GM19193 (cell line): ENCODE results near the gene COL28A1.

Experiments used
- POLR2A ChIP-seq: IDR thresholded peaks from 4 replicates; pipeline ENCODE4 v1.6.1; 2011; ENCODE audit not compliant: insufficient read depth, insufficient read length; ENCODE audit errors: extremely low read depth

Gene COL28A1

DNA sequence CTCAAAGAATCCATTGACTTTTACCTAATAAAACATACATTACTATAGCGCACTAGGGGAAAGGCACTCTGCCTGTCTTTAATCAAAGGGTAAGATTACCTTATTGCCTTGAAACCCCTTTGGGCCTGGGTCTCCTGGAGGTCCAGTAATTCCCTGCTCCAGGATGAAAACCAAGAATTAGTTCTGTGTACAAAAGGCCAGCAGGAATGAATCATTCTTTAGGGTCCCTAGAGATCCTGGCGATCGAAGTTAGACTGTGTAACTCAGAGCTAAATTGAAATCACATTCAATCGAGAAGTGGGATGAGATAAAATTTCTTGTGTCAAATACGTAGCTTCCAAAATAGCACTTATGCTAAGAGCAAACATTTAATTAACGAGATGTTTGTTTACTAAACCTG is 29.8 kb downstream of the COL28A1 start:
- TF ChIP-seq POLR2A, result no peak

DNA sequence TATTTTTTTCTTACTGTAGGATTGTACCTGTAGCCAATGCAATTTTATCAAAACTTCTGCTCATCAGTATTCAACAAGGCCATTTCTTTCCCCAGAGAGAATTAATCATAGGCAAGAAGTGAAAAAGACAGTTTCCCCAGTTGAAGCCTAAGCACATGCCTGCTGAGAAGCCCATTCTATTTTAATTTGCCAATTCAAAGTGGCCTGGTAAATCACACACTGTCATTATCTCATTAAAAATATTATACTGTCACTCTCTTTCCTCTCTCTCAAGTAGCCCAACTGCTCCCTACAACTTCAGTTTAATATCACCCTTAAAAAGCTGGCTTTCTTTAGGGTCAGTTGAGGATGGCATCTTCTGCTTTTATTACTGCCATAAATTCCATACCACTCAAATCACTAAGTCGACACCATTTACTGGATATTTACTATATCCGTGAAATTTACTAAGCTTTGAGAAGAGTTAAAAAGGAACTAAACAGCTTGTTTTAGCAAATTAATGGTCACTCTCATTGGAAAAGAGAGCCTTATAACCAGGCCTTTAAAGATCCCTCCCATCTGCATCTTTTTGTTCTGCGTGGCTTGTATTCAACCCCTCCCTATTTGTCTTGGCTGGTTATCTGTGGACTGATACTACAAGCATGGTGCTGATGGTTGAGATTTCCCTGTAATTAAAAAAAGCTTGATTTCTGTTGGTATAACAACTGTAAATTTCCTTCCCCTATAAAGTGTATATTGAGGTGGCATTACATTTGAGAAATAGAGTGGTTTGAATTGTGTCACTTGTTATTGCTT is 30.6 kb downstream of the COL28A1 start:
- no peak for TF ChIP-seq POLR2A

DNA sequence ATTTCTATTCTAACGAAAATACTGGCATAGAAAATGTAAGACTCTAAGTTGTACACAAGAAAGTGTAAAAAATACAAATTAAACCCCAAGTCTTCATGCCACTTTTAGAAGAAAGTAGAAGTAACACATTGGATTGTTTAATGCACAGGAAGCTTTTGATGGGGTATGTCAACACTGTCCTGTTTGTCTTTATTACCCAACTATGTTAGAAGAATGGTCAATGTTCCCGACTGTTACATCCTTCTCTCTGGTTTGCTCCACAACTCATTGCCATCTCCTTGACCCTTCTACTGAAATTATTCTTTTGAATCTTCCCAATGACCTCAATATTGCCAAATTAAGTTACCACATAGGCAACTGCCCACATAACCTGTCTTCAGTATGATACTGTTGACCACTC is 35.8 kb downstream of the COL28A1 start:
- TF ChIP-seq POLR2A, result no peak

DNA sequence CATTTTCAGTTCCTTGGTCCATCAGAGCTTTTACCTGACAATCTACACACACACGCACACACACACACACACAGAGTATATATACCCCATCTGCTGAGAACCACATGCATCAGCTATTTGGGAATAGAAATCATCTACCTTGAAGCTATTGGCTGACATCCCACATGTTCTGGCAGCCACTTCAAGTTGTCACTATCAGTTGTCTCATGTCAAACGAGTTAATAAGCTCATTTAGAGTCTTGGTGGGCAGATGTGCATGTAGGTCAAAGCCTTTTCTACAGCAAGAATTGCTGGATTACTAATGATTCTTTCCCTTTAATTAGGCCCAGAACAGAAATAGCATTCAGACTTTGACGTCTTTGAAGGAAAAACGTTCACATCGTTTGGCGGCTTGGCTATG is 36.8 kb downstream of the COL28A1 start:
- TF ChIP-seq POLR2A, result no peak

DNA sequence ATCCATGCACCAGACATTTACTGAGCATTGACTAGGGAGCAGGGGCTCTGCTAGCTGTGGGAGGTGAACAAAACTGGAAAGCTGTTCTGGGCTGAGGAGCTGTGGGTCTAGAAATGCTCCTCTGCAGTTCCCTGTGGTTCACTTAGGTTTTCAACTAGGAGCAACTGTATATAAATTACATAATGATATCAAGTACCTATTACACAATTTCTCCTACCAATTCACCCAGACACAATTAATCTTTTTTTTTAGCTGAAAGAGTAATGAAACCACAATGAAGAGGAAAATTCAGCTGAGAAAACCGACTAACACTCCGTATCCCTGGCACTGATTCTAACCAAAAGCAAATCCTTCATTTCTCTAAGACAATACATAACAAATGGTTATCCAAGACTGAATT is 39.4 kb downstream of the COL28A1 start:
- no peak for TF ChIP-seq POLR2A

DNA sequence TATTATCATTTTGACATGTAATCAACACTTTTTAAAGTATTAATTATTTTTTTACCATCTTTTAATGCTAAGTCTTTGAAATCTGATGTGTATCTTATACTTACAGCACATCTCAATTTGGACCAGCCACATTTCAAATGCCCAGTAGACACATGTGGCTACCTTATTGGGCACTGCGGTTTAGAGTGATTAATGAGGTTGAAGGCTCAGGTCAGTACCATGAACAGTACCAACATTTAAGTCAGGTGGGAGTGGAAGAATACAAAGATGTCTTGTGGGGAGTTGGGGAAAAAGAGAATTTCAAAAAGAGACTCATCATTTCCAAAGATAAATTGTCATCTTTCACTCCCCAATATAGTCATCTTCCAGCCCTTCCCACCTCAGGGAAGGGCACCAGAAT is 40.5 kb downstream of the COL28A1 start:
- TF ChIP-seq POLR2A, result no peak

DNA sequence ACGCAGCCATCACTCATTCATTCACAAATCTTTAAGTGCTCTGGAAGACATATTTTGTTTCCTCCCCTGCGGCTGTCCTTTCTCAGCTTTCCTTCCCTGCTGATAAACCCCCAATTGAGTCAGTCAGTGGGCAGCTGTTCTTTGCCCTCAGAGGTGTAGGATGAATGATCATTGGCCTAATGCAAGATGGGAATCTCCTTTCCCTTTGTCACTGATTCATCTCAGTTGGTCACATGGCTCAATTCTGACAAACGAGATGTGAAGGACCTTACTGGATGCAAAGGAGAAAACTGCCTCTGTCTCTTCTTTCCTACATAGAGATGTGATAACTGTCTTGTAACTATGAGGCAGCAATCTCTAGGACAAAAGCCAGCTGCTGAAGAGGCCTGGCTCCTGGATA is 44.6 kb downstream of the COL28A1 start:
- no peak for TF ChIP-seq POLR2A

DNA sequence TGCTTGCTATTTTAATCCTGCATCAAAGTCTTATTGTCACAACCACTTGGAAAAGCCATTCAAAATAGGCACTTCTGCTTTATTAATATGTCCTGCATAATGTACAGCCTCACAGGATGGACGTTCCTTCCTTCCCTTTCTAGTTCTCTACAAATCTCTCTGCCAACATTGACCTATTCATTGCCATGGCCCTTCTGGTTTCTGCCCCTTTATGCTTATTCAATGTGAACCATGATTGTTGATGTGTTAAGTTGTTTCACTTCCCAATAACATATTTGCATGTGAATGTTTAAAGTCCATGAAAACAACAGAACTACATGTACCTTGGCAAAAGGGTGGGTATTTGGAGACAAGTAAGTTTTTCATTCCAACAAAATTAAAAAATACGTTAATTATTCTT is 45.7 kb downstream of the COL28A1 start:
- no peak for TF ChIP-seq POLR2A

DNA sequence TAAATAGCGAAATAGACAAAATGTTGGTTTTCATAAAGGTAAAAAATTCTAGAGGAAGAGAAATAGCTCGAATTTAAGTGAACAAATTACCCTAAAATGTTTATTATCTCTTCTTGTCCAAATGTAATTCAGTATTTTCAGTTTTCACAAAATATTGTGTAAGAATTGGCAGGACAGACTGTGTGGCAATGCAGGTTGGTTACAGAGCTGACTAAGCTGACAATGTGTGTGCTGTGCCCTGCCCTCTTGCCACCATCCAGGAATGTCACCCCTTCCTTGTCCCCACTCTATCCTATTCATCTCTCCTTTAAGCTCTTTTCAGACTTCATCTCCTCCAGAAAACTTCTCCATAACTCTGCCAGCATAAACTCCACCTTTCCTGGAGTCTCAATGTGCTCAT is 46.1 kb downstream of the COL28A1 start:
- TF ChIP-seq POLR2A, result no peak

DNA sequence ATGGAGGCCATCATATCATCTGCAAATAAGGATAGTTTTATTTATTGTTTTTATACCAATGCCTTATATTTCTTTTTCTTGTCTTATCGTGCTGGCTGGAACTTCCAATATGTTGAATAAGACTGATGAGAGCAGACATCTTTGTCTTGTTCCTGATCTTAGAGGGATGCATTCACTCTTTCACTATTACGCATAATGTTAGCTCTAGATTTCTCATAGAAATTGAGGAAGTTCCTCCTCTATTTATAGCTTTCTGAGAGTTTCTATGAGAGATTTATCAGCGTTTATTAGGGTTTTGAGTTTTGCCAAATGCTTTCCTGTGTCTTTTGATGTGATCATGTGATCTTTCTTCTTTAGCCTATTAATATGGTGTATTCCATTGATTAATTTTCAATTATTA is 49.3 kb downstream of the COL28A1 start:
- no peak for TF ChIP-seq POLR2A

DNA sequence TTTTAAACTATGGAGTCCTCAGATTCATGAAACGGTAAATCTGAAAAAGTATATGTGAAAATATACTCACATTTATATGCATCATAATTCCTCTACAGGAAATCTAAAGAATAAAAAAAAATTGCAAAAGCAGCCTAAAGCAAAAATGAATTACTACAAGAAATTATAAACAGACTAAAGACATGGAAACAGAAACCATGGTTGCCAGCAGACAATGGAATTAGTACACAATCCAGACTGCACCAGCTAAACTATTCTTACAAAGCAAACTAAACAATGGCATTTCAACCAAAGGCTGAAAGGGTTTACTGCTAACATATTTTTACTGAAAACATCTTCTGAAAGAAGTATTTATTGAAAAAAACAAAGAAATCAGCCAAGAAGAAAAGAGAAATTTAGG is 51.6 kb downstream of the COL28A1 start:
- TF ChIP-seq POLR2A, result no peak

DNA sequence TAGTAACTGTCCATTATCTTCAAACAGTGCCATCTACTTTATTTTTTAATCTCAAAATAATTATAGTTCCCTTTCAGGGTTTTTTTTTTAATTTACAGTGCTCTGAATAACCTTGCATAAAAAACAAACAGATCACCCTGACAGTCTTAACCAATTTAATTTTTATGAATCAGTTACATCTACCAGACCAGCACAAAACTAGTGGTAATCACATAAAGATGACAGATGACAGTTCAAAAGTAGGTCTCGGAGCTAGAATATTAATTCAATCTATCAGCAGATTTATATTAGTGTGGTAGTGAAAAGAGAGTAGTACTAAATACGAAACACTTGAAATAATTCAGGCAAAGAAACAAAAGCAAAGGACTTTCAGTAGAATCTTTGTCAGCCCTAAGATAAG is 53.9 kb downstream of the COL28A1 start:
- TF ChIP-seq POLR2A, result no peak

DNA sequence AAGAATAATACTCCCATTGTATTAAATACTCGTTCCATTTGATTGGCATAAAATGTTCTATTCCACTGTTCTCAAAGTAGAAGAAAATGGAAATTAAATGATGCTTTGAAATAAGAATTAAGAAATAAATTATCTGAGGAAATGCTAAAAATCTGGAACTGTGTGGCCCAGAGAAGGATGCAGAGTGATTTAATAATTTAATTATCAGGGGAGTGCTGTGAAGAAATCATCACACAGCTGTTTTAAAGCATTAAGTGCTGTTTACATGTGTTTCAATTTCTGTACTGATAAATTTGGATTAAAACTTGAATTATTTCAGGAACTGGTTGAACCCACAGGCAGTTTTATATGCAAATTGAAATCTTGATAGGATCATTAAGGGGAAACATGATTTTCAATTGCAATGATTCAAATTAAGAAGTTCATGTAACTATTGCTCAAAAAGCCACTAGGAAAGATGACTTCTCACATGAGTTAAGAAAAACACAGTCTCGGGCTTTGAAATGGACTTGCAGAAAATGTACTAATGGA is 56.3 kb downstream of the COL28A1 start:
- TF ChIP-seq POLR2A, result no peak

DNA sequence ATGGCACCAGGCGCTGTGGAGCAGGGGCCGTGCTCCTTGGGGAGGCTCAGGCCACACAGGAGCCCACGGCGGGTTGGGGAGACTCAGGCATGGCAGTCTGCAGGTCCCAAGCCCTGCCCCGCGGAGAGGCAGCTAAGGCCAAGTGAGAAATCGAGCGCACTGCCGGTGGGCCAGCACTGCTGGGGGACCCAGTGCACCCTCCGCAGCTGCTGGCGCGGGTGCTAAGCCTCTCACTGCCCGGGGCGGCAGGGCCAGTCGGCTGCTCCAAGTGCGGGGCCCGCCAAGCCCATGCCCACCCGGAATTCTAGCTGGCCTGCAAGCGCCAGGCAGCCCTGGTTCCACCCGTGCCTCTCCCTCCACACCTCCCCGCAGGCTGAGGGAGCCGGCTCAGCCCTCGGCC is 57.1 kb downstream of the COL28A1 start:
- no peak for TF ChIP-seq POLR2A

DNA sequence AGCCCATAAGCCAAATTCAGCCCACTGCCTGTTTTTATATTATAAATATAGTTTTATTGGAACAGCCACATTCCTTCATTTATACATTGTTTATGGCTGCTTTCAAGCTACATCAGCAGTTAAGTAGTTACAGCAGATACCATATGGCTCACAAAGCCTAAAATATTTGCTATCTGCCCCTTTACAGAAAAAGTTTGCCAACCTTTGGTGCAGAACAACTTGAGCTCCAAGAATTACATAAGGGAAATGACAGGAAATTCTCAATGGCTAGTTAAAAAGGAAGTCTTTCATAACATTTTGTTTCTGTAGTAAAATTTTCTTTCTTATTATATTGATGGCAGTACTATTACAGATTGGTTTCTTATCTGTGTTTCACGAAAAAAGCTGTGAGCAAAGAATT is 59.3 kb downstream of the COL28A1 start:
- no peak for TF ChIP-seq POLR2A

DNA sequence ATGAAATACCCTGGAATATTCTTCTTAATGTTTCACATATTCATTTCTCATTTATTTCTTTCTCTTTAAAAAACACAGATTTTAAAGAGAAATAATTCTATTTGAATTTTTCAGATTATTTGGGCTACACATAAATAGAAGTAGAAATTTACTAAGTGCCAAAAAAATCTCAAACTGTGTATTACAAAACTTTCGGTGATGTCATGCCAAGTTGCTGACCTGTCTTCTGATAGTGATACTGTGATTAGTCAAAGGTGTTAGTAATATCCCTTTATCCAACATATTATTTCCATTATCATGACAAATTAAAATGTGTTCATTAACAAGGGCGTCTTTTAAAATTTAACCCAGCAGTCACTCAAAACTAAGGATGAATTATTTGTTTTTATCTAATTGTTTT is 60.1 kb downstream of the COL28A1 start:
- no peak for TF ChIP-seq POLR2A

DNA sequence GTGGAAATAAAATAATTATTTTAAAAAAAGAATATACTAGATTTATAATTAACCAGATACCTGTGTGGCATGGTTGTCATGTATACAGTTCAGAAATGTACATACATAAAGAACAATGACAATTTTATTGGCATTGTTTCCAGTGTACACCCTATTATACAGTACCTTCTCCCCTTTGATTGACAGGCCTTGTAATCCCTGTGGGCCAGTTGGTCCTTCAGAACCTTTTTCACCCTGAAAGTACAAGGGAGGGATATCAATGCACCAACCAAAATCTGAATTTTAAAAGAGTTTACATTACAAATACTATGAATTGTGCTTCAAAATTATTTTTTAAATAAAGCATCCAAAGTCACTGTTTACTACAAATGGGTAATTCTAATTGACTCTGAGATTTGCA is 61.2 kb downstream of the COL28A1 start:
- no peak for TF ChIP-seq POLR2A
